ENCODE measurements around the gene MORN4. TPM values are rescaled to one million over a fixed set of nuclear protein-coding genes. Genes with fewer than 3 reads are reported as not detected.

The MORN4 gene
- total and polyA plus RNA-seq, 2 donors (not counting 3 experiments of a cell fraction or from before 2014, with no cell fraction given), result 12.2 to 13.9 TPM

- Histone ChIP-seq H3K27ac (ENCODE audit: insufficient read depth, low read depth, low read length) (no peak overlapping the region), H3K79me2 (ENCODE audit: control insufficient read depth, insufficient read depth, low read length) (no peaks in the 10 kb centered on the region), H3K4me1 (ENCODE audit: control insufficient read depth, extremely low read depth, insufficient read depth, low read length) (peaks cover 3% of the 10 kb centered on the region), H4K20me1 (replicated peaks; ENCODE audit: control insufficient read depth, extremely low read depth, insufficient read depth, low read length) (no peaks in the 10 kb centered on the region), H3K27me3 (ENCODE audit: control insufficient read depth in 2 of 2, insufficient read depth in 2 of 2, low read length in 2 of 2) (no peaks in the 10 kb centered on the region), H3K9ac (replicated peaks; ENCODE audit: extremely low read depth, insufficient read depth, low read length) (no peak overlapping the region), H3K4me3 (replicated peaks in 1 of 3; ENCODE audit: insufficient read depth in 1 of 3, low read depth in 1 of 3, low read length in 3 of 3) (peak overlapping the region in 1 of 3 experiments; percentile 56), H3K36me3 (ENCODE audit: control insufficient read depth in 2 of 2, extremely low read depth in 1 of 2, insufficient read depth in 2 of 2, low read length in 2 of 2) (no peaks in the 10 kb centered on the region), H3K4me2 (ENCODE audit: insufficient read depth, low read length) (peak overlapping the region; percentile 68), H3K9me1 (replicated peaks; ENCODE audit: control insufficient read depth, extremely low read depth, insufficient read depth, low read length) (no peaks in the 10 kb centered on the region), H2AFZ (ENCODE audit: low read depth, low read length) (peak overlapping the region; percentile 88), H3K9me3 (replicated peaks; ENCODE audit: control insufficient read depth, insufficient read depth, low read length) (no peaks in the 10 kb centered on the region)
- ChIA-PET CTCF (interaction anchor here (0.7 to 1.8 kb wide), 4 partner anchors 13 to 62 kb away, joined by 3 to 12 read pairs (median 4); partner anchors contain the start of gene ANKRD2), POLR2A (no interaction called here)
- TF ChIP-seq EZH2 (IDR thresholded peaks at IDR 0.05; ENCODE audit: borderline replicate concordance, low read depth, low read length, severe bottlenecking) (no peak), CTCF (IDR thresholded peaks at IDR 0.05; ENCODE audit: extremely low read depth in 1 of 2, insufficient read depth in 1 of 2, low read depth in 1 of 2, low read length in 2 of 2) (peak in 1 of 2 donors; percentile 20)
- intact Hi-C loops (cut with micrococcal nuclease), result no loop called here
- BruUV-seq (replicated peaks), result no TSS peak
- dilution Hi-C loops (cut with MboI; ENCODE audit: extremely low pct_ligation_motif_present, low sequenced_read_pairs), result no loop called here
- FAIRE-seq, result no peak
- no peak for DNase-seq (ENCODE audit: low read depth, low spot score)
Measured at GRCh38 chr10:97633921-97634320, 621 bp upstream of the MORN4 start.

- no peak overlapping the region for H3K4me3 ChIP-seq (replicated peaks in 1 of 3; ENCODE audit: insufficient read depth in 1 of 3, low read depth in 1 of 3, low read length in 3 of 3)
- intact Hi-C loops (cut with micrococcal nuclease) (no loop called here), dilution Hi-C loops (cut with MboI; ENCODE audit: extremely low pct_ligation_motif_present, low sequenced_read_pairs) (no loop called here)
- H3K27ac ChIP-seq (ENCODE audit: insufficient read depth, low read depth, low read length), result no peak overlapping the region
- H3K27me3 ChIP-seq (ENCODE audit: control insufficient read depth in 2 of 2, insufficient read depth in 2 of 2, low read length in 2 of 2), result no peaks in the 10 kb centered on the region
- no peak overlapping the region for H3K4me2 ChIP-seq (ENCODE audit: insufficient read depth, low read length)
- H3K4me1 ChIP-seq (ENCODE audit: control insufficient read depth, extremely low read depth, insufficient read depth, low read length), result peaks cover 3% of the 10 kb centered on the region
- POLR2A ChIA-PET, result no interaction called here
- no peaks in the 10 kb centered on the region for H3K36me3 ChIP-seq (ENCODE audit: control insufficient read depth in 2 of 2, extremely low read depth in 1 of 2, insufficient read depth in 2 of 2, low read length in 2 of 2)
- H4K20me1 ChIP-seq (replicated peaks; ENCODE audit: control insufficient read depth, extremely low read depth, insufficient read depth, low read length), result no peaks in the 10 kb centered on the region
- no peaks in the 10 kb centered on the region for H3K79me2 ChIP-seq (ENCODE audit: control insufficient read depth, insufficient read depth, low read length)
- no peaks in the 10 kb centered on the region for H3K9me3 ChIP-seq (replicated peaks; ENCODE audit: control insufficient read depth, insufficient read depth, low read length)
- DNase-seq (ENCODE audit: low read depth, low spot score) (no peak), FAIRE-seq (no peak)
- CTCF ChIA-PET, result no interaction called here
- no peaks in the 10 kb centered on the region for H3K9me1 ChIP-seq (replicated peaks; ENCODE audit: control insufficient read depth, extremely low read depth, insufficient read depth, low read length)
- H2AFZ ChIP-seq (ENCODE audit: low read depth, low read length), result no peak overlapping the region
- H3K9ac ChIP-seq (replicated peaks; ENCODE audit: extremely low read depth, insufficient read depth, low read length), result no peak overlapping the region
- BruUV-seq (replicated peaks), result no TSS peak
- no peak for TF ChIP-seq CTCF (IDR thresholded peaks at IDR 0.05; ENCODE audit: extremely low read depth in 1 of 2, insufficient read depth in 1 of 2, low read depth in 1 of 2, low read length in 2 of 2)
- TF ChIP-seq POLR2A (IDR thresholded peaks at IDR 0.05; ENCODE audit: low read depth, low read length), result no peak
- TF ChIP-seq POLR2AphosphoS5 (IDR thresholded peaks at IDR 0.05; ENCODE audit: insufficient read depth, low read depth, low read length), result no peak
- no peak for TF ChIP-seq MYC (IDR thresholded peaks at IDR 0.05; ENCODE audit: low read depth, low read length)
- no peak for TF ChIP-seq EZH2 (IDR thresholded peaks at IDR 0.05; ENCODE audit: borderline replicate concordance, low read depth, low read length, severe bottlenecking)
- no peak for TF ChIP-seq GATA2 (IDR thresholded peaks at IDR 0.05; ENCODE audit: insufficient read depth, insufficient read length, low read depth, low read length)
Measured at GRCh38 chr10:97631098-97631497, 2.2 kb downstream of the MORN4 start.

Data from endothelial cell of umbilical vein (primary cell).